ENCODE results near the gene FNIP1. TPM values are rescaled to one million over a fixed set of nuclear protein-coding genes. Genes with fewer than 3 reads are reported as not detected.

FNIP1 gene
- total and polyA plus RNA-seq, 2 experiments from 2014 or later = 8.2 to 27.9 TPM

DNA sequence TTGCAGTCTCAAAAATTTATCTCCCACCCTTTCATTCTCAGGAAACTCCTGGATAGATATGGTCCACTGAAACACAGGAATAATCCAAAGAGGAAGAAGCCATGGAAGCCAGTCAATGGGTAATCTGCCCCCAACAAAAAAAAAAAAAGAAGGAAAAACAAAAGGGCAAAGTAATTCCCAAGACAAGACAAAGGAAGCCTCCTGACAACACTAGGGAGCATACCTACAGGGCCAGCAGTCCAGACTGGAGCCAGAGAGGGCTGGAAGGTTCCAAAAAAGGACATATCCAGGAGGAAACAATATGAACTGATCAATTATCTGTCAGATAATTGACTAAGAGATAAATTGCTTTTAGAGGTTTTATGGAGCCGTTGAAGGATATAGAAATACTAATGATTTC is 12.9 kb downstream of the FNIP1 start:
- no peaks in the 10 kb centered on the region for H3K9me3 Mint-ChIP-seq
- H3K27me3 Mint-ChIP-seq (ENCODE audit: insufficient read depth, low read depth, poor library complexity) = no peaks in the 10 kb centered on the region
- Histone ChIP-seq H3K27ac (ENCODE audit: low read depth) (no peak overlapping the region), H3K4me1 (ENCODE audit: insufficient read depth) (0 out of 2 replicates have a peak, but pooled peaks cover 4% of the 10 kb centered on the region), H4K20me1 (replicated peaks; ENCODE audit: insufficient read depth) (peaks cover 18% of the 10 kb centered on the region), H2AFZ (no peak overlapping the region), H3K27me3 (ENCODE audit: insufficient read depth) (no peaks in the 10 kb centered on the region), H3K4me2 (no peak overlapping the region), H3F3A (replicated peaks; ENCODE audit: low read depth) (no peaks in the 10 kb centered on the region), H3K79me2 (replicated peaks; ENCODE audit: insufficient read depth) (peaks cover 95% of the 10 kb centered on the region), H3K9me2 (ENCODE audit: insufficient read depth) (no peaks in the 10 kb centered on the region), H3K4me3 (no peak overlapping the region), H3K36me3 (ENCODE audit: insufficient read depth) (no peaks in the 10 kb centered on the region)
- H3K4me3 Mint-ChIP-seq = no peak overlapping the region
- ATAC-seq = peak; percentile 77
- H3K27ac Mint-ChIP-seq = peak overlapping the region; percentile 61
- DNase-seq (ENCODE audit: low spot score) = peak; percentile 38
- TF ChIP-seq STAT1 (IDR thresholded peaks at IDR 0.05; ENCODE audit: unreplicated experiment) (no peak), EZH2phosphoT487 (IDR thresholded peaks at IDR 0.05; ENCODE audit: unreplicated experiment) (no peak)
- H3K4me1 Mint-ChIP-seq = peaks cover 6% of the 10 kb centered on the region; the same call in 2 of the 3 replicates
- no peaks in the 10 kb centered on the region for H3K36me3 Mint-ChIP-seq (ENCODE audit: low read depth)

DNA sequence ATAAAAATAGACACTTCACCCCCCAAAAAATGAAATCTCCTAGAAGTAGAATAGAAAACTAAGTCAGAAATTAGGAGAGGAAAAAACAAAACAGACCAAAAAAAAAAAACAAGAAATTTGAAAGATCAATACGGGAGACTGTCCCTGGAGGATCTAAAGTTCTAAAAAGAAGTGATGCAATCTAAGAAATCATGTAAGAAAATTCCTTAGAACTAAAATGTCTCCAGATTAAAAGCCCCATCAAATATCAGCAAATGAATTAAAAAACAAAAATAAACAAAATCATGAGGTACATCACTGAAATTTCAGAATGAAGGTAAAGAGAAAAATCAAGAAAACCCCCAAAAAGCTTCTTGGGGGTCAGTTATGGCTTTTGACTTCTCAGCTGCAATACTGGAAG is 13.5 kb downstream of the FNIP1 start:
- Histone ChIP-seq H3K9me2 (ENCODE audit: insufficient read depth) (no peaks in the 10 kb centered on the region), H2AFZ (no peak overlapping the region), H3K27ac (ENCODE audit: low read depth) (no peak overlapping the region), H3K79me2 (replicated peaks; ENCODE audit: insufficient read depth) (peaks cover 90% of the 10 kb centered on the region), H3K4me1 (ENCODE audit: insufficient read depth) (0 out of 2 replicates have a peak, but pooled peaks cover 4% of the 10 kb centered on the region), H3F3A (replicated peaks; ENCODE audit: low read depth) (no peaks in the 10 kb centered on the region), H4K20me1 (replicated peaks; ENCODE audit: insufficient read depth) (peaks cover 15% of the 10 kb centered on the region), H3K36me3 (ENCODE audit: insufficient read depth) (no peaks in the 10 kb centered on the region), H3K4me3 (no peak overlapping the region), H3K4me2 (no peak overlapping the region), H3K27me3 (ENCODE audit: insufficient read depth) (no peaks in the 10 kb centered on the region)
- Mint-ChIP-seq H3K27me3 (ENCODE audit: insufficient read depth, low read depth, poor library complexity) (no peaks in the 10 kb centered on the region), H3K9me3 (no peaks in the 10 kb centered on the region), H3K36me3 (ENCODE audit: low read depth) (no peaks in the 10 kb centered on the region), H3K4me3 (no peak overlapping the region), H3K4me1 (peaks cover 6% of the 10 kb centered on the region; the same call in 2 of the 3 replicates), H3K27ac (peak overlapping the region; percentile 58; the same call in 1 of the 2 replicates)
- ATAC-seq (no peak), DNase-seq (ENCODE audit: low spot score) (no peak)
- TF ChIP-seq POLR2AphosphoS5 (IDR thresholded peaks at IDR 0.05; ENCODE audit: low read depth) = no peak
- no peak for TF ChIP-seq JUNB (IDR thresholded peaks at IDR 0.05; ENCODE audit: unreplicated experiment)
- TF ChIP-seq, protein P1, sequence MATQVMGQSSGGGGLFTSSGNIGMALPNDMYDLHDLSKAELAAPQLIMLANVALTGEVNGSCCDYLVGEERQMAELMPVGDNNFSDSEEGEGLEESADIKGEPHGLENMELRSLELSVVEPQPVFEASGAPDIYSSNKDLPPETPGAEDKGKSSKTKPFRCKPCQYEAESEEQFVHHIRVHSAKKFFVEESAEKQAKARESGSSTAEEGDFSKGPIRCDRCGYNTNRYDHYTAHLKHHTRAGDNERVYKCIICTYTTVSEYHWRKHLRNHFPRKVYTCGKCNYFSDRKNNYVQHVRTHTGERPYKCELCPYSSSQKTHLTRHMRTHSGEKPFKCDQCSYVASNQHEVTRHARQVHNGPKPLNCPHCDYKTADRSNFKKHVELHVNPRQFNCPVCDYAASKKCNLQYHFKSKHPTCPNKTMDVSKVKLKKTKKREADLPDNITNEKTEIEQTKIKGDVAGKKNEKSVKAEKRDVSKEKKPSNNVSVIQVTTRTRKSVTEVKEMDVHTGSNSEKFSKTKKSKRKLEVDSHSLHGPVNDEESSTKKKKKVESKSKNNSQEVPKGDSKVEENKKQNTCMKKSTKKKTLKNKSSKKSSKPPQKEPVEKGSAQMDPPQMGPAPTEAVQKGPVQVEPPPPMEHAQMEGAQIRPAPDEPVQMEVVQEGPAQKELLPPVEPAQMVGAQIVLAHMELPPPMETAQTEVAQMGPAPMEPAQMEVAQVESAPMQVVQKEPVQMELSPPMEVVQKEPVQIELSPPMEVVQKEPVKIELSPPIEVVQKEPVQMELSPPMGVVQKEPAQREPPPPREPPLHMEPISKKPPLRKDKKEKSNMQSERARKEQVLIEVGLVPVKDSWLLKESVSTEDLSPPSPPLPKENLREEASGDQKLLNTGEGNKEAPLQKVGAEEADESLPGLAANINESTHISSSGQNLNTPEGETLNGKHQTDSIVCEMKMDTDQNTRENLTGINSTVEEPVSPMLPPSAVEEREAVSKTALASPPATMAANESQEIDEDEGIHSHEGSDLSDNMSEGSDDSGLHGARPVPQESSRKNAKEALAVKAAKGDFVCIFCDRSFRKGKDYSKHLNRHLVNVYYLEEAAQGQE (IDR thresholded peaks at IDR 0.05; ENCODE audit: unreplicated experiment) = no peak
- TF ChIP-seq ZNF114 (CRISPR knock-in tag; IDR thresholded peaks at IDR 0.05) = no peak
- TF ChIP-seq ZNF331 (CRISPR knock-in tag; IDR thresholded peaks at IDR 0.05; ENCODE audit: low read depth) = no peak
- TF ChIP-seq, protein P2, sequence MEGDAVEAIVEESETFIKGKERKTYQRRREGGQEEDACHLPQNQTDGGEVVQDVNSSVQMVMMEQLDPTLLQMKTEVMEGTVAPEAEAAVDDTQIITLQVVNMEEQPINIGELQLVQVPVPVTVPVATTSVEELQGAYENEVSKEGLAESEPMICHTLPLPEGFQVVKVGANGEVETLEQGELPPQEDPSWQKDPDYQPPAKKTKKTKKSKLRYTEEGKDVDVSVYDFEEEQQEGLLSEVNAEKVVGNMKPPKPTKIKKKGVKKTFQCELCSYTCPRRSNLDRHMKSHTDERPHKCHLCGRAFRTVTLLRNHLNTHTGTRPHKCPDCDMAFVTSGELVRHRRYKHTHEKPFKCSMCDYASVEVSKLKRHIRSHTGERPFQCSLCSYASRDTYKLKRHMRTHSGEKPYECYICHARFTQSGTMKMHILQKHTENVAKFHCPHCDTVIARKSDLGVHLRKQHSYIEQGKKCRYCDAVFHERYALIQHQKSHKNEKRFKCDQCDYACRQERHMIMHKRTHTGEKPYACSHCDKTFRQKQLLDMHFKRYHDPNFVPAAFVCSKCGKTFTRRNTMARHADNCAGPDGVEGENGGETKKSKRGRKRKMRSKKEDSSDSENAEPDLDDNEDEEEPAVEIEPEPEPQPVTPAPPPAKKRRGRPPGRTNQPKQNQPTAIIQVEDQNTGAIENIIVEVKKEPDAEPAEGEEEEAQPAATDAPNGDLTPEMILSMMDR (conservative IDR thresholded peaks at IDR 0.05; ENCODE audit: low read depth in 2 of 2) = no peak
- TF ChIP-seq STAT1 (IDR thresholded peaks at IDR 0.05; ENCODE audit: unreplicated experiment) = no peak
- no peak for TF ChIP-seq CREB1 (CRISPR knock-in tag; IDR thresholded peaks at IDR 0.05; ENCODE audit: low read depth)
- TF ChIP-seq NANOG (IDR thresholded peaks at IDR 0.05; ENCODE audit: borderline replicate concordance) = no peak
- TF ChIP-seq, protein P3, sequence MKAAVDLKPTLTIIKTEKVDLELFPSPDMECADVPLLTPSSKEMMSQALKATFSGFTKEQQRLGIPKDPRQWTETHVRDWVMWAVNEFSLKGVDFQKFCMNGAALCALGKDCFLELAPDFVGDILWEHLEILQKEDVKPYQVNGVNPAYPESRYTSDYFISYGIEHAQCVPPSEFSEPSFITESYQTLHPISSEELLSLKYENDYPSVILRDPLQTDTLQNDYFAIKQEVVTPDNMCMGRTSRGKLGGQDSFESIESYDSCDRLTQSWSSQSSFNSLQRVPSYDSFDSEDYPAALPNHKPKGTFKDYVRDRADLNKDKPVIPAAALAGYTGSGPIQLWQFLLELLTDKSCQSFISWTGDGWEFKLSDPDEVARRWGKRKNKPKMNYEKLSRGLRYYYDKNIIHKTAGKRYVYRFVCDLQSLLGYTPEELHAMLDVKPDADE (IDR thresholded peaks at IDR 0.05) = no peak

Measured in GM23338 (cell line).